Spleen (tissue), 7 donors: ENCODE results near the gene CD164.

ENCODE experiments used
- POLR2A ChIP-seq, 3 donors: fragments of 450-650 bp; IDR thresholded peaks; one replicate each; pipeline ENCODE4 v1.5.1; 2017; ENCODE audit warnings: antibody characterized with exemption in 3 of 3, mild to moderate bottlenecking in 1 of 3
- POLR2AphosphoS5 ChIP-seq, 3 donors: sonication (generic); formaldehyde crosslinking; IDR thresholded peaks; one replicate each; pipeline ENCODE4 v1.5.1; 2017; ENCODE audit warnings: antibody characterized with exemption in 3 of 3
- TF ChIP-seq, protein P1 (sequence below), 11 experiments: fragments of 200-600 bp in 7 of 11; fragments of 450-650 bp in 4 of 11; sonication (generic) in 4 of 11; IDR thresholded peaks in 8 of 11; conservative IDR thresholded peaks in 3 of 11; 1 replicate in 7 of 11; 2 replicates in 4 of 11; pipeline versions ENCODE4 v1.4.0 to v1.8.0; 2016 to 2021; ENCODE audit warnings: antibody characterized with exemption in 11 of 11, inconsistent platforms in 4 of 11, mild to moderate bottlenecking in 1 of 11
- donor health status: DM: no; HTN: no; CAD: no; lungs with moderate emphysema.
- donor health status: DM: no; HTN: no; CAD: no.
- donor health status: DM: no; HTN: no; CAD: no.

GRCh38 chr6:109372130-109372529 lies 10.1 kb downstream of the CD164 start:
- TF ChIP-seq, protein P1, sequence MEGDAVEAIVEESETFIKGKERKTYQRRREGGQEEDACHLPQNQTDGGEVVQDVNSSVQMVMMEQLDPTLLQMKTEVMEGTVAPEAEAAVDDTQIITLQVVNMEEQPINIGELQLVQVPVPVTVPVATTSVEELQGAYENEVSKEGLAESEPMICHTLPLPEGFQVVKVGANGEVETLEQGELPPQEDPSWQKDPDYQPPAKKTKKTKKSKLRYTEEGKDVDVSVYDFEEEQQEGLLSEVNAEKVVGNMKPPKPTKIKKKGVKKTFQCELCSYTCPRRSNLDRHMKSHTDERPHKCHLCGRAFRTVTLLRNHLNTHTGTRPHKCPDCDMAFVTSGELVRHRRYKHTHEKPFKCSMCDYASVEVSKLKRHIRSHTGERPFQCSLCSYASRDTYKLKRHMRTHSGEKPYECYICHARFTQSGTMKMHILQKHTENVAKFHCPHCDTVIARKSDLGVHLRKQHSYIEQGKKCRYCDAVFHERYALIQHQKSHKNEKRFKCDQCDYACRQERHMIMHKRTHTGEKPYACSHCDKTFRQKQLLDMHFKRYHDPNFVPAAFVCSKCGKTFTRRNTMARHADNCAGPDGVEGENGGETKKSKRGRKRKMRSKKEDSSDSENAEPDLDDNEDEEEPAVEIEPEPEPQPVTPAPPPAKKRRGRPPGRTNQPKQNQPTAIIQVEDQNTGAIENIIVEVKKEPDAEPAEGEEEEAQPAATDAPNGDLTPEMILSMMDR (IDR thresholded peaks at IDR 0.05 in 8 of 11, conservative IDR thresholded peaks at IDR 0.05 in 3 of 11) = no peak
- no peak for TF ChIP-seq POLR2A (IDR thresholded peaks at IDR 0.05)
- TF ChIP-seq POLR2AphosphoS5 (IDR thresholded peaks at IDR 0.05) = no peak
